GM19035 (cell line): Measurements from ENCODE around the gene RXRA.

Source experiments
- ATAC-seq: cut with Tn5 transposase; IDR thresholded peaks from one replicate; pipeline ENCODE4 v1.9.1; 2021; ENCODE audit not compliant: unreplicated experiment

The RXRA gene

GRCh38 chr9:134442486-134443173 is 116.4 kb downstream of the RXRA start:
- no peak for ATAC-seq

DNA sequence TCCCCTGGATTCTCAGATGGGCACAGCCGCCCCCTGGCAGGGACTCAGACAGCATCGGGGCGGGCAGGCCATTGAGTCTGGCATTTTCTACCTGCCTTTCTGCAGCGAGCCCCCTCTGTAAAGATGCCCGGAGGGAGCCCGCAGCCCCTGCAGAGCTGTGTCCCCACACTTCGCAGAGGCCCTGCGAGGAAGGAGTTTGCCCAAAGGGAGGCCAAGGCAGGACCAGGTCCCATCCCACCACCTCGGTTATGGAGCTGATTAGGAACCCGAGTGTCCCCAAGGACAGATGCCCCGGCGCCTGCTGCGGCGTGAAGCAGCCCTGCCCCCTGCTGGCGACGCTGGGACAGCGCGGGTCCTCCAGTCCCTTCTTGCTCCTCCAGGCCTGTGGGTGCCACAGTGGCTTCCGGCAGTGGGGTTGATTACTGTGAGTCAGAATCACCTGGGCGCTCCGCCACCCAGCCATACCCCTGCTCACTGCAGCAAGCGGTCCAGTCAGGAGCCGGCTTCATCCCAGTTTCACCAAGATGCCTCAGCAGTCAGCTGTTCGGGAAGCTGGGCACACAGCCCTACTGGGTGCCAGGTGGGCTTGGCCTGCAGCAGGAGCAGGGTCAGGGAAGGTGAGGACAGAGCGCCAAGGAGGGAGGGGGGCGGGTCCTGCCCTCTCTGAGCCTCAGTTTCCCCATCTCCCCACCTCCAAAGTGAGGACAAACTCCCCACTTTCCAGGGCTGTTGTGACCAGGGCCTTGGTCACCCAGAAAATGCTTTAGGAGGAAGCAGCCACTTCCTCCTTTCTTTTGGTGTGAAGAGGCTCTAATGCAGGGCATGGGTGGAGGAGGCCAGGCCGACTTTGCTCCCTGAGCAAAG is 117.2 kb downstream of the RXRA start:
- peak; percentile 80 for ATAC-seq

DNA sequence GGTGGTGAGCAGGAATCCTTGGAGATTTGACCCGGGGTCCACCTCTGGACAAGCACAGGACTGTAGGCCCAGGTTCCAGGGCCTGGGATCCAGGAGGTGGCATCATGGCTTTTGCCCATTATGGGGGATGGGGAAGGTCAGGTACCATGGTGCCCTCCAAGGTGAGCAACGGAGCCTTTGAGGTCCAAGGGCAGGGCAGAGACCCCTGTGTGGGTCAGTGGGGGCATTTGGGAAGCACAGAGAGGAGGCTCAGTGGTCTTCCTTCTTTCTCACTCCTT is 117.7 kb downstream of the RXRA start:
- ATAC-seq = no peak

- no peak for ATAC-seq
These were observed 118.7 kb downstream of the RXRA start for GRCh38 chr9:134445000-134445399.

DNA sequence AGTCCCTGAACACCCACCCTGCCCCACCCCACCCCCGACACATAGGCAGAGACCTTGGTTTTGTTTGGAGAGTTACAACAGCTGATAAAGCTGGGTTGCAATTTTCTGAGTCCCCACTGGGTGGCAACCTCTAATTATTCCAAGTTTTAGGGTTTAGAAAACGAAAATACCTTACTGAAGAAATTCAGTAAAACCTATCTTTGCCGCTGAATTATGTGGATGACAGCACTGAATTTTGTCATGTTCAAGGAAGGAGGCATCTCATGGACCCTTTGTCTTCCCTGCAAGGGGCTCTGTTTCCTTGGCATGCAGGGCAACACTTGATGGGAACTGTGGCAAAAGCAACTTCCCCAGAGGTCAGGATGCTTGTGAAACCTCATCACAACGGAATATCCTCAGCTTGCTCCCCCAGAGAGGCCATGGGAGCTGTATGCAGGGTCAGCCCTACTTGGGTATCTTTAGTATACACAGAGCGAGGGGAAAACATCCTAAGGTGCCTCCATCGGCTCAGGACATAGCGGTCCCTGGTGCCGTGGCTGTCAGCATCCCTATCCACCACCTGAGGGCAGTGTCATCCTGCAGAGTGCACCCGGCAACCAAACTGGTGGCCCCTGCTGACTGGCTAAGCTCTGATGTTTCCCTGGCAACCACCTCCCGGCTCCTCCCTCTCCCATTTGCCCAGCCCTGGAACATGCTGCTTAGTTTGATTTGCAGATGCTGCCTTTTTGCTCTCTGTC is 123.1 kb downstream of the RXRA start:
- ATAC-seq = peak; percentile 67

DNA sequence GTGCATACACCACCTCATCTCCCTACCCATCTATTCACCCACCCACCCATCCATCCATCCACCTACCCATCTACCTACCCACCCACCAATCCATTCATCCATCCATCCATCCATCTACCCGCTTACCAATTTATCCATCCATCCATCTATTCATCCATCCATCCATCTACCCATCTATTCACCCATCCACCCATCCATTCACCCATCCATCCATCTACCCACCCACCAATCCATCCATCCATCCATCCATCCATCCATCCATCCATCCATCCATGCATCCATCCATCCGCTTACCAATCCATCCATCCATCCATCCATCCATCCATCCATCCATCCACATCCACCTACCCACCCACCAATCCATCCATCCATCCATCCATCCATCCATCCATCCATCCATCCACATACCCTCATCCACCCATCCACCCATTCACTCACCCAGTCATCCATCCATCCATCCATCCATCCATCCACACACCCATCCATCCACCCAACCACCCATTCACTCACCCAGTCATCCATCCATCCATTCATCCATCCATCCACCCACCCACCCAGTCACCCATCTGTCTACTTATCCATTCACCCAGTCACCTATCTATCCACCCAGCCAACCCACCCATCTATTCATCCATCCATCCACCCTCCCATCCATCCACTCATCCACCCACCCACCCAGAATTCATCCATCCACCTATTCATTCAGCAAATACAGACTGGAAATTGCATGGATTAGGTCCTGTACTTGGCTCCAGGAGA is 125.6 kb downstream of the RXRA start:
- ATAC-seq = no peak

- no peak for ATAC-seq
These were observed 126.5 kb downstream of the RXRA start for GRCh38 chr9:134452728-134453127.

GRCh38 chr9:134453776-134454475 is 127.7 kb downstream of the RXRA start:
- no peak for ATAC-seq

DNA sequence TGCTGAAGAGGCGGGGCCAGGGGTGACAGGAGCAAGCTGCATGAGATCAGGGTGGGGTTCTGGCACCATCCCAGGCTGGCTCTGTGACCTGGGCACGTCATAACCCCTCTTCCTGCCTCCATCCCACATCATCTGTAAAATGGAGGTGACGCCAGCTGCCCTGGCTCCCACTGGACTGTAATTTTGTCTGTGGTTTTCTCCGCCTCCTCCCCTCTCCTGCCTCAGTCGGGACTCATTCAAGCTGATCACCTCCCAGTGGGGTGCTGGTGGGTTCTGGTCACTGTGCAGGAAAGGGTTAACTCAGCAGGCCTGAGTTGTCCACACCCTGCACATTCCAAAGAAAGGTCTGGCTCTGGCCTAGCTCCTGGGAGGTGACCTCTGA is 128.2 kb downstream of the RXRA start:
- no peak for ATAC-seq

- ATAC-seq = no peak
These were observed 128.8 kb downstream of the RXRA start for GRCh38 chr9:134455021-134455471.

DNA sequence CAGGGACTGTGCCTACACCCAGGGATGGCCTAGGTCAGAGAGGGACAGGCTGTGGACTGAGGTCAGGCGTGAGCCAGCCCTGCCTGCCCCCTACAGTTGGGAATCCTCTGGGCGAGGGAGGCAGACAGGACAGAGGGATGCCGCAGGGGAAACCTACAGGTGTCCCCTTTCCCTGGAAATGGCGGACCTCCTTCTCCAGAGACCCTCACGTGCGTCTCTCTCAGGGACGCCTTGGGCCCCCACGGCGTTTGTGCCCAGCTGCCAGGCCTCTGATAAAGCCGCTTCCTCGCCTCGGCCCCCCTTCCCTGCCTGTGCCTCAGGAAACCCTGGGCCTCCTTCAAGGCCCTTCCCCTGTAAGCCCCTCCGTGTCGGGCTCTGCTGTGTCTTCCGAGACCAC is 129.3 kb downstream of the RXRA start:
- no peak for ATAC-seq

DNA sequence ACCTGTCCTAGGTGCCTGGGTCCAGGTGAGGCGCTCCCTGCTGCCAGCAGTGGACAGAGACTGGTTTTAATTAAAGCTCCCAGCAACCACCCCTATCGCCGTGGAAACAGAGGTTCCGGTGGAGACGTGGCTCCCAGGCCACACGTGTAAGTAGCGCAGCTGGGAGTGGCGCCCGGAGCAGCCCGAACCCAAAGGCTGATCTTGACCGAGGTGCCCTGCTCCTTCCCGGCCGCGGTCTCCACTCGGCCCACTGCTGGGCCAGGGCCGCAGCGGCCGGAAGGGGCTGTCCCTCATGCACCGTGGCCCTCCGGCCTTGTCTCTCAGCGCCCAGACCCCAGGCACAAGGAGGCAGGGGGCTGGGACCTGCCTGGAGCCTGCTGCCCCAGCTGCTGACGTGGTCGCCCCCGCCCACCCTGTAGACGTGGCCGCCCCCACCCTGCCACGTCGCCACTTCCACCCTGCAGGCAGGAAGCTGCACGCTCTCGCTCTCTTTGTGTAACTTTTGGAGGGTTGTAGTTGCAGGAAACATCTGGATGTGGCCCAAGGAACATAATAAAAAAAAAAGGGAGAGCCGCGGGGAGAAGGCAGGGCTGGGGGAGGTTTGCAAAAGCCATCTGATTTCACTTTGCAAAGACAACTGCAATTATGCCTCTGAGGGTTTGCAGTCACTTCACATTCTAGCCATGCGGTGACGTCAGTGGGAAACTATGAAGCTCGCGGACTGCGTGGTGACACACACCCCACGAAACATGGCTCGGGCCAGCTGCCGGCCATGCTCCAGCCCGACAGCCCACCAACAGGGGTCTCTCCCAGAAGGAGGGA is 129.9 kb downstream of the RXRA start:
- no peak for ATAC-seq

DNA sequence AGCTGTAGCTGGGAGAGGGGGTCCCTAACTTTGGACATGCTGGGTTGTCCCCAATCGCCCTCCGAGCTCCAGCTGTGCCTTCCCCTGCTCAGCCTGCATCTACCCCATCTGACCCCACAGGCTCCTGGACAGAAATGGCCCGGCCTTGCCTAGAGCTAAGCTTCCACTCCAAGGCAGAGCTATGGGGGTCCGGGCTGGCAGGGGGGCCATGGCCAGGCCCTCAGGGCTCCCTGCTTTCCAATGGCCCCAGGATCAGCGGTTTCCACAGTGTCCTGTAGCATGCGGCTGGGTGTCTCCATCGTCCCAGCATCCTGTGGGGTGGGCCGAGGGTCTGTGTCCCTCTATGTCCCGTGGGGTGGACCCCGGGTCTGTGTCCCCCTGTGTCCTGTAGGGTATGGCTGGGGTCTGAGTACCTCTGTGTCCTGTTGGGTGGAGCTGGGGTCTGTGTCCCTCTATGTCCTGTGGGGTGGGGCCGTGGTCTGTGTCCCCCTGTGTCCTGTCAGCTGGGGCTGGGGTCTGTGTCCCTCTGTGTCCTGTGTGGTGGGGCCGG is 130.6 kb downstream of the RXRA start:
- no peak for ATAC-seq

DNA sequence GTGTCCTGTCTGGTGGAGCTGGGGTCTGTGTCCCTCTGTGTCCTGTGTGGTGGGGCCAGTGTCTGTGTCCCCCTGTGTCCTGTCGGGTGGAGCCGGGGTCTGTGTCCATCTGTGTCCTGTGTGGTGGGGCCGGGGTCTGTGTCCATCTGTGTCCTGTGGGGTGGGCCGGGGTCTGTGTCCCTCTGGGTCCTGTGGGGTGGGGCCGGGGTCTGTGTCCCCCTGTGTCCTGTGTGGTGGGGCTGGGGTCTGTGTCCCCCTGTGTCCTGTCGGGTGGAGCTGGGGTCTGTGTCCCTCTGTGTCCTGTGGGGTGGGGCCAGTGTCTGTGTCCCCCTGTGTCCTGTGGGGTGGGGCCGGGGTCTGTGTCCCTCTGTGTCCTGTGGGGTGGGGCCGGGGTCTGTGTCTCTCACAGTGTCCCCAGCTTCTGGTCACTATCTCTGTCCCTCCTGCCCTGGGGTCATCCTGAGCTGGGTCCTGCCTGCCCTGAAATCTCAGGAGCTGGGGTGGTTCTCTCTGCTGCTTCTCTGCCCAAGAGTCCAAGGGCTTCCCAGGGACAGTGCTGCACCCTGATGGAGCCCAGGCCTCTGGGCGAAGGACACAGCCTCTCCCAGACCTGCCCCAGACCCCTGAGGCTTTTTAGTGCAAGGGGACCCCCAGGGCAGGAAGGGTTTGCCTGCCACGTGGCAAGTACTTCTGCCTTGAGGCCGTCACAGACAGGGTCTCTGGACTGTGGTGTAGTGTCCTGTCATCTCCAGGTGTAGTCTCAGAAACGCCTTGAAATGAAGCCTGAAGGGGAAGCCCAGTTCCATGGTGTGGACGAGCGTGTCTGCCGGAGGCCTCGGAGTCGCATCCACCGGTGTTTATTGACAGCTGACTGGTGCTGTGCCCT is 131.3 kb downstream of the RXRA start:
- no peak for ATAC-seq

- ATAC-seq = no peak
These were observed 132.2 kb downstream of the RXRA start for GRCh38 chr9:134458207-134459108.

- no peak for ATAC-seq
These were observed 132.9 kb downstream of the RXRA start for GRCh38 chr9:134459164-134459563.

DNA sequence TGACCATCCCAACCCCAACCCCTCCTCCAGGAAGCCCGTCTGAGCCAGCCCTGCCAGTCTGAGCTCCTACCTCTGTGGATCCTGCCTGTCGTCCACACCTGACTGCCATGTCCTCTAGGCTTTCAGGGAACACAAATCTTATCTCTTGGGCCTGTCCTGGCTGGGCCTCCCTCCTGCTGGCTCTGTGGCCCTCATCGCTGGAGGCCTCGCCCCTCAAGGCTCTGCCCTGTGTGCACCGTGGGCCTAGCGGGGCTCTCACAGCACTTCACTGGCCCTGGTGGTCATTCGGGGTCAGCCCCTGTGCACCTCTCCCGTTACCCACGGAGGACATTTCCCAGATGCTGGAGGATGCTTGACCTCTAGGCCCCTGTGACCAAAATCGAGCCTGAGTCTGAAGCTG is 133.3 kb downstream of the RXRA start:
- ATAC-seq = no peak
